Measurements from ENCODE around the gene FXYD2.
"Not testable (repeated sequence)": the region's sequence is repeated elsewhere in the genome, so short reads cannot be mapped to it uniquely, and the experiment has no call there.

Gene FXYD2

DNA sequence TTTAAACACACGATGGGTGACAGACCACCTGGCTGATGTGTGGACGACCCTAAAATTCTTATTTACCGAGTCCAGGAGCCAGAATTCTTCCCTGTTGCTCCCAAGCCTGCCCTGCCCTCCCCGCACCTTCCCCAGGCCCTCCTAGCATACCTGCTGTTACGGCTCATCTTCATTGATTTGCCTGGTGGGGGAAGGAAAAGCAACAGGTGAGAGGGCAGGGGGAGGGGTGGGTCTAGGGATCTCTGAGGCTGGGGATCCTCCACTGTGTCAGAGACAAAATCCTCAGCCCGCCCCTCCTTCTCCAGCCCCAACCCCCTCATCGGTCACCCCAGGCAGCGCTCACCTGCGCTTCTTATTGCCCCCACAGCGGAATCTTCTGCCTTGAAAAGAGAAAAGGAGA lies 4.0 kb downstream of the FXYD2 start:
- DNase-seq (ENCODE audit: low read depth in 2 of 2), result no peak

DNA sequence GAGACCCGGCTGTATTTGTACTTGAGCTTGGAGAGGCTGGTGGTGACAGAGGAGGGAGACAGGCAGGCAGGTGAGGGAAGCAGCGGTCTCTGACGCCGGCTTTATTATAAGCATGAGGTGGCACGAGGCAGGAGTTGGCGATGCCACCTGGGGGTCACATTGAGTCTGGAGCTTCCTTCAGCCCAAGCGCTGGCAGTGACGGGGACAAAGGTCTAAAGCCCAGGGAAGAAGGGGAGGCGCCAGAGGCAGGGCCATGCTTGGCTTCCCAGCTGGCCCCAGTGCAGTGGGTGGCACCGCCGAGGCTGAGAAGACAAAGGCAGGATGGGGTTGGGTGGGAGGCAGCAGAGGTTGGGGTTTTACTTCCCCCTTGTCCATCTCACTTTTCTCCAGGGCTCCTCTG lies 4.5 kb downstream of the FXYD2 start:
- no peak for DNase-seq (ENCODE audit: low read depth in 2 of 2)

DNA sequence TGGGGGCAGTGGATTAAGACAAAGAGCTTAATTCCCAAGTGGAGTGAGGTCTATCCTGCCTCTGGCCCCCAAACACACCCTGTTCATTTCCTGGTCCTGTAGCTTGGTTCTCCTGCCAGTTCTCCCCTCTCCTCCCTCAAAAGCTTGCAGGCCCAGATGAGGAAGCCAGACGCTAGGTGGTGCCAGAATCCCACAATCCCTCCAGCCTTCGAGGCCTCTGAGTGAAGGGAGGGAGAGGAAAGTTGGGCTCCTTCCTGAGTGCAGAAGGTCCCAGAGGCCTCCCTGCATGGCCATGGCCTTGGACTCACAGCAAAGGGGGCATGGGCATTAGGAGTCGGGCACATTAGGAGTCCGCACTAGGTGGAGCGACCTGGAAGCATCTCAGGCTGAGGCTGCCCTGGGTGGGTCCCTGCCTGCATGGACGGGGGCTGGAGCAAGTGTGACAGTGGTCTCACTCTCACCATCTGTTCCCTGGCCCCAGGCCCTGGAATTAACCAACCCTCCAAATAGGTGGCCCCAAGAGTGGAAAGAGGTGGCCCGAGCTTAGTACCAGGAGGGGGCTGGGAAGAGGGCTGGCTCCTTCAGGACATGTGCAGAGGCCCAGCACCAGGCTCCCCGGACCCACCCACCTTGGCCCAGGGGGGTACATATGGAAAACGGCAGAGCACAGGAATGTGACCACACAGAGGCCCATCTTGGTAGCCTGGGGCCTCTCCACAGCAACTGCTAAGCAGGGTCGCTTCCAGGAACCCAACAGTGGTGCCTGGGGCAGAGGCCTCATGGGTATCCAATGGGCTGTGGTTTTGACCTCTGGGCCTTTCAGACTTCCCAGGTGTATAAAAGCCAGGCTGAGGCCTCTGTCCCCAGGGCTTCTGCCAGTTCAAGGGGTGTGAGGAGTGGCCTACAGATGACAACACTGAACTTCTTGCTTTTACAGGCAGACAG lies 5.2 kb downstream of the FXYD2 start:
- DNase-seq (ENCODE audit: low read depth in 2 of 2), result no peak

DNA sequence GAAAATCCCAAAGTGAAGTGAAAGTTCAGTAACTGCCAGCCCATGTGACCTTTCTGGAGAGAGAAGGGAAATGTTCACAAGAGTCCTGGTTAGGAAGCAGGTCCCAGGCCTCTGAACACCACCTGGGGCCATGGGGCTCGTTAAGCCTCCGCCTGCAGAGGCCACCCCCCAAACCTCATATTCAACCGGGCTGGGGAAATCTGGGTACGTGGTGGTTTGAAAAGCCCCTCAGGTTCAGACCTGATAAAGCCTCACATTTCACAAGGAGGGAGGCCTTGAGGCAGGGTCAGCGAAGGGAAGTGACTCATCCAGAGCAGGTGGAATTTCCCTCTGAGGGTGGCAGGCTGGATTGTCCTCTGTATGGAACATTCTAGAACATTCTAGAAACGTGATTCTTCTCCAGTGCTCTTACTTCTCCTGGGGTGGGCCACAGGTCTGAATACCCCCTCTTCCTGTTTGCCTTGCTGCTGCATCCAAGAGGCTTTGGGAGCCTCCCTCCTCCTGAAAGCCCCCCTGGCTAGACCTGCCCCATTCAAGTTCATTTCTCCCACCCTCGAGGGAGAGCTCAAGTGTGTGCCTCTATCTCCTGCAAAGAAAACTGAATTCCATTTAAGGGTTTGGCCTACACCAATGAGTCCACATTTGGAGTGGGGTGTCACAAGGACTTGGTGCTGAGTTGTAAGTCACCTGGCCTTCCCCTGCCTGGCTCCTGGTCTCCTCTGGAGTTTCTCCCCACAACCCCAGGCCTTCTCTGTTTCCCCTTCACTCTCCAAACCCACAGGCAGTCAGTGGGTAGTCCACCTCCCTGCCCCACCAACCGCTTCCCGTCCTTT lies 6.3 kb downstream of the FXYD2 start:
- peak in 1 of 2 experiments; percentile 35 for DNase-seq (ENCODE audit: low read depth in 2 of 2)

DNA sequence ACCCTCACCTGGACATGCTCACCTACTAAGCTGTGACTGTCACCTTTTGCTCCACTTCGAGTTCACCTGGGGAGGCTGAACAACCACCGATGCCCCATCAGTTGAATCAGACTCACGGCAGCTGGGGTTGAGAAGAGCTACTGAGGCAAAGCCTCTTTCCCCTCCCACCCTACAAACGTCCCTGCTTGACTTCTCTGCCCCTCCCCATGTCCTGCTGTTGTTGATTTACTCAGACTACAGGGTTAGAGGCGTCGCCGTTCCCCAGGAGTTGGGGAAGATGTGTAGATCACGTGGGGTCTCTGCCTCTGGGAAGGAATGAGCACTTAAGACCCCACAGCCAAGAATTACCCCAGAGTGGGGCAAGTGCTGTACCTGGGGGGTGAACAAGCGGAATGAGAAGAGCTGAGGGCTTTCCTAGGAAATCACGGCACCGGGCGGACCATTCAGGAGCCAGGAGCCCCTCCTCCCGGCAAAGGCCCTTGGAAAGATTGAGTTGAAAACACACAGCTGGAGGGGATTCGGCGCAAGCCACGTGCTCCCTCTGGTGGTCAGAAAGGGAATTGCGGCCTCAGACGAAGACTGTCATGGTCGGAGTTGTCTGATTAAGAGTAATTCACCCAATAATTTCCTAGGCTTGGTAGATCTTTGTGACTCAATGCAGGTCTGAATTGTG lies 7.0 kb downstream of the FXYD2 start:
- DNase-seq (ENCODE audit: low read depth in 2 of 2), result peak; percentile 81 to 94

DNA sequence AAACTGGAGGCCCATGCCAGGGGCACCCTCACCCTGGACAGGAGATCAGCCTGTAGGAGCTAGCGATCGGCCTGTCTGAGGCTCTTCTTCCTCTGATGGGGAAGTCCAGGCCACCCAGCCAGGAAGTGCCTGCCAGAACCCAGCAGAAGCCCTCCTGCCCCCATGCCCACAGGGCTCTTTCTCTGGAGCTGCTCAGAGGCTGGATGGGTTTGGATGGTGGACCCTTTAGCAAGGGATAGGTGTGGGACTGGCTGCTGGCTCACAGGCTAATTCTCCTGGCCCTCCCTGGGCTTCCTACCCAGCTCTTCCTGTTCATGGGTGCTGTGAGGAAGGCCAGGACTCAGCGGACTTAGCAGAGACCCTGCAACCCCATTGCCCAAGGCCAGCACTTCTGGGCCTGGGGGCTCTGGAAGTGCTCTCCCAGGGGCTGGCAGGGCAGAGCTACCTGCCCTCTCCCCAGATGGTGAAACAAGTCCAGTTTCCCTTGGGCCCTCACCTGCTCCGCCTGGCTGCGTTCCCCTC lies 7.6 kb downstream of the FXYD2 start:
- DNase-seq (ENCODE audit: low read depth in 2 of 2), result no peak

DNA sequence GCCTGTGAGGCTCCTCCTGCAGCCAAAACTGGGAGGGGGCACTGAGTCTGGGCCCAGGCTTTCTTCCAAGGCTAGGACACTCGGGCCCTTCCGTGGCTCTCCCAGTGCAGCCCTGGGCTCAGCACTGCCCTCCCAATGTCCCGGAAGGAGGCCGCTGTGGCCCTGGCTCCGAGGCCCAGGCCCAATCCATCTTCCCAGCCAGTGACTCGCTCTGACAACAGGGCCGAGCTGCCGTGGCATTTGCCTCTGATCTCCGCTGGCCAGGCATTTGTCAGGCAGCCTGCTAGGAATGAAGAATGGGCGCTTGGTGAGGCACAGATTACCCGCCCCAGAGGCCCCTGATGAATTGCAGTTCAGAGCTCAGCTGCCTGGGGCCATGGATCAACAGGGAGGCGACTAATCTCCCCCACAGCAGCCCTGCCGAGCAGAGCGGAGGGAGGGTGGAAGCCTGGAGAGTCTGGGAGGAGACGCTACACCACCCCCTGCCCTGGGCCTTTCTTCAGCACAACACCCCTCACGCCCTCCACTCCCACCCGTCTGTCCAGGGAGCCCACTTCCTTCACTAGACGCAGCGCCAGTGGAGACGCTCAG lies 8.3 kb downstream of the FXYD2 start:
- DNase-seq (ENCODE audit: low read depth in 2 of 2), result no peak

DNA sequence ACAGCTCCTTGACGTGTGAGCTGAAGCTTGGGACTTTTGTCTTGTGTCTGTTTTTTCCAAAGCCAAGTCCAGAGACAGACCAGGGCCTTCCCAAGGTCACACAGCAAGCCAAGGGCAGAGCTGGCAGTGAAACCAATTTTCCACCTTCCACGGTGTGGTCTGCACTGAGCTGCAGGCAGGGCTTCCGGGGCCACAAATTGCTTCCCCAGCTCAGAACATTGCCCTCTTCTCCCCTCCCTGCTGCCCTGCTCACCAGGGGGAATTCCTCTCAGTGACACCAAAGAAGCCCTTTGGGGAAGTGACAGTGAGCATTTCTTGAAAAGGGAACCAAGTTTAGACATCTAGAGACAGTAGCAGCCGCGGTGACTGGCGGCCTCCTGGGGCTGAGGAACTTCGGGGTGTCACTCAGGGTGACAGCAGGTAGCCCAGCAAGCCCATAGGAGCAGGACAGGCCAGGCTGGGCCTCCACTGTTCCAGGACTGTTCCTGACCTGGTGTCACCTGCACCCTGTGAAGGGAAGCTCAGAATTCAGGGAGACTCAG lies 9.2 kb downstream of the FXYD2 start:
- peak; percentile 46 for DNase-seq (ENCODE audit: low read depth in 2 of 2)

DNA sequence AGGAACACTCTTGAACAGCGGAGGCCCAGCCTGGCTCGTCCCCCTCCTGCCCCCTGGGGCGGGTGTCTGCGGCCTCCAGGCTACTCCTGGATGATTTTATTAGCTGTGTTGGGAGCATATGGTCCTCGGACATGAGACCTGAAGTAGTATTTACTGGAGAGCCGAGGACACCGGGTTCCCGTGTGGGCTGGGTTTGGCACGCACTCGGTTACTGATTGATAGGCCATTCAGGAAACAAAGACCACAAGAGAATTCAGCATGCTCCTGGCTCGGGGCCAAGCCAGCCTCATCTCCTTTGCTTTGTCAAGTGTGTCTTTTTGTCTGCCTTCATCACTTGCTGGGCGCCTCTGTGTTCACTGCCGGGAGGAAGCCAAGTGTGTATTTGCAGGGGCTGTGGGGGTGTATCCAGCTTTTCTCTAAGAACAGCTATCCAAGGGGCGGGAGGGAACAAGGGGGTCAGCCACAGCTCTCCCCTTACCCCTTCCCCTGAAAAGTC lies 9.7 kb downstream of the FXYD2 start:
- peak in 1 of 2 experiments; percentile 70 for DNase-seq (ENCODE audit: low read depth in 2 of 2)

DNA sequence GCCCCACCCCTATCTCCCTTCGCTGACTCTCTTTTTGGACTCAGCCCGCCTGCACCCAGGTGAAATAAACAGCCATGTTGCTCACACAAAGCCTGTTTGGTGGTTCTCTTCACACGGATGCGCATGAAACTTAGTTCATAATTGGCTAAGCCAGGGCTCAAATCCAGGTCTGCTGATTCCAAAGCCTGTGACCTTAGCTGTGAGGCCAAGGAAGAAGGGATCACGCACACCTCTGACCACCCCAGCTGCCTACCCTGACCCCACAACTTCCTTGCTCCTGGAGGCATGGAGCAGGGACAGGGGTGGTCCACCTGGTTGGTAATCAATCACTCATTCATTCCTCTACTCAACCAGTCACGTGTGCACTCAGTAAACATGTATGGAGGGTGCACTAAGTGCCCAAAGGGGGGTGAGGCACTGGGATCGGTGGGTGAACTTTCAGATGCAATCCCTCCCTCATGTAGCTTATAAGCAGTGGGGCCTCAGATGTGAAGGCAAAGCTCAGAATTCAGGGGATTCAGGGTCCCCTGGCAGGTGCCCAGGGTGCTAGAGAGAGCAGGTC lies 10.3 kb downstream of the FXYD2 start:
- no peak for DNase-seq (ENCODE audit: low read depth in 2 of 2)

DNA sequence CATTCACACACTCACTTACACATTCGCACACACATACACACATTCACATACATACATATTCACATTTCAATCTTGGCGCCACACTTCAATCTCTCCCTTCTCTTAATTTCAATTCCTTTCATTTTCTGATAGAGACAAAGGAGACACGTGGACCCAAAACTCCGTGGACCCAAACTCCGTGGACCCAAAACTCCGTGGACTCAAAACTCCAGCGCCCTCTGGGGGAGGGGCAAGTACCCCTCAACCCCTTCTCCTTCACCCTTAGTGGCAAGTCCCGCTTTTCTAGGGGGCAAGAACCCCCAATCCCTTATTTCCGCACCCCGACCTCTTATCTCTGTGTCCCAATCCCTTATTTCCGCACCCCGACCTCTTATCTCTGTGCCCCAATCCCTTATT lies 14.5 kb downstream of the FXYD2 start:
- not testable (repeated sequence) for DNase-seq (ENCODE audit: low read depth in 2 of 2)

DNA sequence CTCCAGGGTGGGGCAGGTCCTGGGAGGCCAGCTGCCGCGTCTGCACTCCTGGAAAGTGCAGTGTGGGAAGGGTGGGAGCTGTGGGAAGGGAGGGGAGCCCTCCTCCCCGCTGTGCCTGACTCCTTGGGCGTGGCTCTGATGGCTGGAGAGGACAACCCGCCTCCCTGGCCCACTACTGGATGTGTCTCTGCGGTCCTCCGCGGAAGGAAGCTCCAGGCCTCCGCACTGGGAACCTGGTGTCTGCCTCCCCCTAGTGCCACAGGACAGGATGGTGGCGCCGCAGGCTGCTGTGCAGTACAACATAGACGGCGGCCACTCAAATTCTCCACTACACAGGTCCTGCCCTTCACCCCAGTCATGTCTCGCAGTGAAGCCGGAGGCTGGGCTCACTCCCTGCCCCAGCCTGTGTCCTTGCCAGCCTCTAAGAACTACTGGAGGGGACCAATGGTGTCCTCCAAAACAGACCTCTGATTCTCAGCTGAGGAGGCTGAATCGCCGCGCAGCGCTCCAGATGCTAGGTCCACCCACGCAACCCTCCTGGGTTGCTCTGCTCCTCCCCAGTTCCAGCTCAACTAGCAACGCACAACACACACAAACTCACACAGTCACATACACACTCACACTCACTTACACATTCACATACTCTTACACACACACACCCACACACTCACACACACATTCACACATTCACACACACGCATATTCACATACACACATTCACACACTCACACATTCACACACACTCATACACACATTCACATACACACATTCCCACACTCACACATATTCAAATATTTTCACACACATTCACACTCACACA lies 15.1 kb downstream of the FXYD2 start:
- DNase-seq (ENCODE audit: low read depth in 2 of 2), result peak in 1 of 2 experiments; percentile 50

DNA sequence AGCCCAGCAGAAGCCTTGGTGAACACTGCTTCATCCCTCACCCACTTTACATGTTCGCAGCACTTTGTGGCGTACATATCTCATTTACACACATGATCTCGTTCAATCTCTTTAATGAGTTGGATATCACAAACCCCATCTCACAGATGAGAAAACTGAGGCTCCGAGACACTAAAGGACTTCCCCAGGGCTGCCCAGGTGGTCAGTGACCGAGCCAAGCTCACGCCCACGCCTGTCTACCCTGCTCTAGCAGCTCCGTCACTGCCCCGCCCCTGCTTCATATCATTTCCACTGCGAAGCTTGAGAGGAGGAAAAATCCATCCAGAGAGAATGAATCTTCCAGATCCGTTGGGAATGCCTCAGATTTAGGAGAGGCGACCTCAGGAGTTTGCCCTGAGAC lies 15.8 kb downstream of the FXYD2 start:
- no peak for DNase-seq (ENCODE audit: low read depth in 2 of 2)

DNA sequence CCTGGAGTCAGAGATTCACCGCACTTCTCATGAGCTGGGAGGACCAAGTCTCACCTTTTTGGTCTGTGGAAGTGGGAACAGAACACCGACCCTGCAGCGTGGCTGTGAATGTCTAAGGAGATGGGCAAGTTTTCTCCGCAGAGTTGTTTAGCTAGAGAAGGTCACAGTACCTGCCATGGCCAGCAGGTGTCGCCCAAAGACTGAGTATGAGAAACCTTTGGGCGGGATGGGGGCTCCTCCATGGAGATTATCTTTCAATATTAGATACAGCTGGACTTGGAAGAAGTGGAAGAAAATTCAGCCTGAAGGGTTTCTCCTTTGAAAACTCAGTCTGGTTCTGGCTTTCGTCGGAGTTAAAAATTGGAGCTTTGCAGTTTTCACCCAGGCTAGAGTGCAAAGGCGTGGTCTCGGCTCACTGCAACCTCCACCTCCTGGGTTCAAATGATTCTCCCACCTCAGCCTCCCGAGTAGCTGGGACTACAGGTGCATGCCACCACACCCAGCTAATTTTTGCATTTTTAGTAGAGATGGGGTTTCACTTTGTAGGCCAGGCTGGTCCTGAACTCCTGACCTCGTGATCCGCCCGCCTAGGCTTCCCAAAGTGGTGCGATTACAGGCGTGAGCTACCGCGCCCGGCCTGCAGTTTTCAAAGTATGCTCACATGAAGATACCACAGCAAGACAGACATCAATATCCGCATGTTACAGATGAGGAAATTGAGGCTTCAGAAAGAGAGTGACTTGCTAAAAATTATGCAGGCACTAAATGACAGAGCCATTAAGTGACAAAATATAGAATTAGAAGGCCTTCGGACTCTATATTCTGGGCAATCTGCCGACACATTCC lies 16.8 kb downstream of the FXYD2 start:
- peak; percentile 52 to 80 for DNase-seq (ENCODE audit: low read depth in 2 of 2)

DNA sequence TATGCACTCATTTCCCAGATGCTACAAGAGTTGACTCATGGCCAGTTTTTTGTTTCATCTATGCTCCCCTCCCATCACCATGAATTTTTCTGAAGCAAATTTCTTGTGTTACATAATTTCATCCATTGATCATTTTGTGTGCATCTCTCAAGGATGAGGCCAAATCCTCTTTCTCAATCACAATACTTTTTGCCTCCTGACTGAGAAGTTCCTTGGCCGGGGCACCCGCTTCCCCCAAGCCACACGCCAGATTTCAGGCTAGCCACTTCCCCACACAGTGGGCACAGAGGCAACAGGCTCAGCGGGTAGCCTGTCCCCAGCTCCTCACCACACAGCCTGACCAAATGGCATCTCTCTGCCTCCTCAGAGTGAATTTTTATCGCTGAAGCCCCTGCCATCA lies 17.7 kb downstream of the FXYD2 start:
- no peak for DNase-seq (ENCODE audit: low read depth in 2 of 2)

DNA sequence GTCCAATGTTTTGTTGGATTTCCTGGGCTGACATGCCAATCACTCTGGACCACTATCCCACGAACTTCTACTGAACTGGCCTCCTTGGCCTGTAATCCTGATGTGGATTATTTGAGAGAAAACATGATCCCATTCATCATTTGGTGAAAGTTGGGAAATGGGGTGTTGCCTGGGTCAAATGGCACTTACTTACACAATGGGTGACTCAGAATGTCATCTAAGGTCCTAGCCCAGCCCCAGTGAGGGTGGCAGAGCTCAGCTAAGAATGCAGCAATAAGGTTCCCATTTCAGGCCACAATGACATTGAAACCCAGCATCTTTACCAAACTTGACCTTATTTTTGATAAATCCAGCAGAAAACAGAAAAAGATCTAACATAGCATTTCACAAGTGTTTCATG lies 19.5 kb downstream of the FXYD2 start:
- no peak for DNase-seq (ENCODE audit: low read depth in 2 of 2)

DNA sequence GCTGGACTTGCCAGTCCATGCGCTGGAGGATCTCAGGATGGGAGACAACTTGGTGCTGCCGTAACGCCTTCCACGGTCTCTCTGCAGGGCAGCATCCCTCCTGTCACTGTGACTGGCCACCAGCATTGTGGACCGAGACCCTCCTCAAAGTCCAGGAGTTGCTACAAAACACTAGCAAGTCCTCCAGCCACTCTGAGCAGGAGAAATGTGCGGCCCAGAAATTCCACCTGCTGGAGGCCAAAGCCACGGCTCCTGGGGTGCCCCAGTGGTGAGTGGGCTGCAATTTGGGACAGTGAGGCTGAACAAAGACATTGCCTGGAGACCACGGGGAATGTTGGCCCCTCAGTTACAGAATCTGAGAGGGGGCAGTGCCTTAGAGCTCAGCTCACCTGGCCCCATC lies 20.6 kb downstream of the FXYD2 start:
- DNase-seq (ENCODE audit: low read depth in 2 of 2), result no peak

DNA sequence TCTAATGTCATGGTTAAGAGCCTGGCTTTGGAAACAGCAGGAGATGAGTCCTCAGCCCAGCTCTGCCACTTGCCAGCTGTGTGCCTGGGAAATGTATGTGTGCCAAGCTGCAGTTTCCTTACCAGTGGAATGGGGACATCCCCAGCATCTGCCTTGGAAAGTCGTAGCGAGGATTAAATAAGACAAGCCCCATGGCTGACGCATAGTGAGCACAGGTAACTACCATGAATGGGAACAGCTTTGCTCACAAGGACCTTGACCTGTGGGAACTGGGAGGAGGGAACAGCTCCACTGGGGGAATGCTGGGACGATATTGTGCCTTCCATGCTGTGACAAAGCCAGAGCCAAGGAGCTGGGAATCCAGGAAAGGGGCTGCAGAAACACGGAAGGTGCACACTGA lies 24.9 kb downstream of the FXYD2 start:
- DNase-seq (ENCODE audit: low read depth in 2 of 2), result no peak

Data from stimulated activated CD4-positive, alpha-beta T cell treated with anti-CD3 and anti-CD28 coated beads, Interleukin-12 subunit alpha, Interleukin-12 subunit beta, amount 100 ng/mL, for 24 hours (primary cell).